Activated T-cell treated with anti-CD3 and anti-CD28 coated beads, Interleukin-2, amount 50 U/mL, for 24 hours (primary cell): ENCODE measurements around the gene NFS1.
A peak's percentile ranks its signal among the peaks of the same experiment; 100 is the strongest.
"Not testable (repeated sequence)": the region's sequence is repeated elsewhere in the genome, so short reads cannot be mapped to it uniquely, and the experiment has no call there.

ENCODE experiments used
- DNase-seq: peaks from one replicate; pipeline ENCODE4 v3.0.0-alpha.2; 2020
- H3K27ac Mint-ChIP-seq: 2 replicates; pipeline ENCODE4 v1.8.0; 2020; ENCODE audit warnings: mild to moderate bottlenecking, mixed read lengths
- H3K27me3 Mint-ChIP-seq: 2 replicates; pipeline ENCODE4 v1.8.0; 2020; ENCODE audit warnings: mixed read lengths
- H3K36me3 Mint-ChIP-seq: 2 replicates; pipeline ENCODE4 v1.8.0; 2020; ENCODE audit warnings: low read depth, mixed read lengths
- H3K4me1 Mint-ChIP-seq: 2 replicates; pipeline ENCODE4 v1.8.0; 2020; ENCODE audit warnings: low read depth, mixed read lengths
- H3K4me3 Mint-ChIP-seq: 2 replicates; pipeline ENCODE4 v1.8.0; 2020; ENCODE audit warnings: mild to moderate bottlenecking, moderate library complexity, mixed read lengths
- H3K9me3 Mint-ChIP-seq: 2 replicates; pipeline ENCODE4 v1.8.0; 2020; ENCODE audit warnings: mixed read lengths

The NFS1 gene

DNA sequence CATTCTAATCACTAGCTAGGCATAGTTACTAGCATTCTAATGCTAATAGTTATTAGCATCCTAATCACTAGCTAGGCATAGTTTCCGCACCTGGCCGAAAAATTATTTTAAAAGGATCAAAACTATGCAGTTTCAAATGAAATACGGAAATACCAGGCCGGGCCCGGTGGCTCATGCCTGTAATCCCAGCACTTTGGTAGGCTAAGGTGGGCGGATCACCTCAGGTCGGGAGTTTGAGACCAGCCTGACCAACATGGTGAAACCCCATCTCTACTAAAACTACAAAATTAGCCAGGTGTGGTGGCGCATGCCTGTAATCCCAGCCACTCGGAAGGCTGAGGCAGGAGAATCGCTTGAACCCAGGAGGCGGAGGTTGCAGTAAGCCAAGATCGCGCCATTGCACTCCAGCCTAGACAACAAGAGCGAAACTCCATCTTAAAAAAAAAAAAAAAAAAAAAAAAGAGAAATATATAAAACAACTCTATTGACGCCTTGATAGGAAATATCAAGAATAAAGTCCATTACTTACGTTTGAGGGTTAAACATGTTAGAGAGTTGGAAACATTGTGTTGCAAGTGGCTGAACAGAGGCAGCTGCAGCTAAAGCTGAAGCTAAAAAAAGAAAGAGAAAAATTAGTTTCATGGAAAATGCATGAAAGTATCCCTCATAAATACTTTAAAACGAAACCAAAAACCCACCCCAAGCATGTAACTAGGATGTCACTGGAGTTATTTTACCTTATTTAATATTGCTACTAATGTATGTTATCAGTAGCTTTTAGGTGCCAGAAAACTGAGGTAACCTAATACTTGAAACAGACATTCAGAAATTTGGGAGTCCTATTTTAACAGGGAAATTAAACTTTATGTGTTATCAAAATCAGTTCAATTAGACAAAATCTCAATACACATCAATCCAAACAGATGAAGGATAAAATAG is 7.7 kb upstream of the NFS1 start:
- peaks cover 52% of the 10 kb centered on the region for H3K4me1 Mint-ChIP-seq
- peak overlapping the region; percentile 55 for H3K27ac Mint-ChIP-seq
- peaks cover 97% of the 10 kb centered on the region for H3K36me3 Mint-ChIP-seq
- H3K27me3 Mint-ChIP-seq, H3K9me3 Mint-ChIP-seq, H3K4me3 Mint-ChIP-seq: not testable (repeated sequence)
- DNase-seq = peak; percentile 25

GRCh38 chr20:35705894-35706293 is 6.7 kb upstream of the NFS1 start:
- Mint-ChIP-seq H3K36me3 (peaks cover 95% of the 10 kb centered on the region), H3K4me1 (peaks cover 50% of the 10 kb centered on the region), H3K27ac (peak overlapping the region; percentile 81)
- H3K27me3 Mint-ChIP-seq, H3K4me3 Mint-ChIP-seq, H3K9me3 Mint-ChIP-seq: not testable (repeated sequence)
- DNase-seq = peak; percentile 26

- Mint-ChIP-seq H3K36me3 (peaks cover 95% of the 10 kb centered on the region), H3K9me3 (no peaks in the 10 kb centered on the region), H3K4me3 (no peak overlapping the region), H3K27ac (peak overlapping the region; percentile 62), H3K27me3 (no peaks in the 10 kb centered on the region), H3K4me1 (peaks cover 49% of the 10 kb centered on the region)
- DNase-seq = no peak
These were observed 5.5 kb upstream of the NFS1 start for GRCh38 chr20:35704514-35705261.

DNA sequence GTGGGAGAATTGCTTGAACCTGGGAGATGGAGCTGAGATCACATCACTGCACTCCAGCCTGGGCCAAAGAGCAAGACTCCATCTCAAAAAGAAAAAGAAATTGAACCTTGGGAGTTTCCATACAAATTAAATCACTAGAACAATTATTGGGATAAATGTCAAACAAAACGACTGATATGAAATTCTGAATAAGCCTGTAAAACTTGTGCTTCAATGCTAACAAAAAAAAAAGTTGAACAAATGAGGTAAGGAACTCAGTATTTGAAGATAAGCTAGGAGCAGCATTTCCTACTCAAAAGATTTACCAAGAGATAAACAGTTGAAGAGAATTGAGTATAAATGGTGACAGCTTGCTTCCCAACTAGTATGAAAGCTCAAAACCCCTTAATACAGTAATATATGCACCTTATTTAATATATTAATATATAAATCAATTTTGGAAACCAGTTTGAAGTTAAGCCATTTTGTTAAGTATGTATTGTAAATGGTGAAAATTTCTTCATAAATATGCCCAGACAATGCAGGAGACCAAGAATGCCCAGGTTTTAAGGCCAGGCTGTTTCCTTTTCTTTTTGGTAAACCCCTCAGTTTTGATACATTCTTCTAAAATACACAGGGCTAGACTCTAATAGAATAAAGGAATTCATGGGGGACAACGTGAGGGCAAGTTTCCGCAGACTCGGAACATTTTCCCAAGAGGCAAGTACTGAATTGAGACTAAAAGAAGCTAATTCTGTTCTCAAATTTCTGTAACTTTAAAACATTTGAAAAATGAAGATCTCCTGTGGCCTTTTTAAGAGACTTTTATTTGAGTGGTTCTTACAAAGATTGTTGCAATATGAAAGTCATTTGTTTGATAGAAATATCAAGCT is 3.9 kb upstream of the NFS1 start:
- Mint-ChIP-seq H3K36me3 (peaks cover 92% of the 10 kb centered on the region), H3K27ac (peak overlapping the region; percentile 87), H3K4me3 (no peak overlapping the region), H3K4me1 (peaks cover 48% of the 10 kb centered on the region), H3K27me3 (no peaks in the 10 kb centered on the region), H3K9me3 (no peaks in the 10 kb centered on the region)
- DNase-seq = no peak

GRCh38 chr20:35702051-35702823 is 3.1 kb upstream of the NFS1 start:
- peak overlapping the region; percentile 34 for H3K4me3 Mint-ChIP-seq
- H3K9me3 Mint-ChIP-seq = no peaks in the 10 kb centered on the region
- DNase-seq = peak; percentile 31
- peaks cover 54% of the 10 kb centered on the region for H3K4me1 Mint-ChIP-seq
- peak overlapping the region; percentile 87 for H3K27ac Mint-ChIP-seq
- peaks cover 93% of the 10 kb centered on the region for H3K36me3 Mint-ChIP-seq
- no peaks in the 10 kb centered on the region for H3K27me3 Mint-ChIP-seq

- Mint-ChIP-seq H3K4me3 (peak overlapping the region; percentile 98), H3K27me3 (no peaks in the 10 kb centered on the region), H3K4me1 (peaks cover 59% of the 10 kb centered on the region), H3K27ac (peak overlapping the region; percentile 99), H3K9me3 (no peaks in the 10 kb centered on the region), H3K36me3 (peaks cover 89% of the 10 kb centered on the region)
- peak; percentile 22 for DNase-seq
These were observed 1.5 kb upstream of the NFS1 start for GRCh38 chr20:35700625-35701148.

DNA sequence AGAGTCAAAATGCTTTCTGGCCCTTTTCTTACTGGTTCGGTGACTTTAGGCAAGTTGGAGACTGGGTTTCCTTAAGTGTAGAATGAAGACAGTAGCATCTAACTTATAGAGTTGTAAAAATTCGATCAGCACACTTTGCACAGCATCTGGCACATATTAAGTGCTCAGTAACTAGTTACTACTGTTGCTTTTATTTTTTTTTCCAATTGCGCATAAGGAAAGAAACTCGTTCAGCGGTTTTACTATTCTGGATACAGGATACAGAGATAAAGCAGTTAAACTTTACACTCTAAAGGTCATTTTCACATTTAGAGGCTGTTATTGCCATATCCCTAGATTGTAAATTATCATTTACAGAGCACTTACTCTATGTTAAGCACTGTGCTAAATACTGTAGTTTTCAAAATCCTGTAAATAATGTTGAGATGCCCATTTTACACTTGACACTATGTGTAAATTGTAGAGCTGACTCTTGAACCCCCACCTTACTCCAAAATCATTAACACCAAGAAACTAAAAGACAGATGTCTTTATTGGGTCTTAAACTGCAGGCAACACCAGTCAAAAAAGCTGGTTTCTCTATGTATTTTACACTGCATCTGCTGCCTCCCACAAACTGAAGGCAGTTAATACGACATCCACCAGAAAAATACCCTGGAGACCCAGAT is 939 bp upstream of the NFS1 start:
- Mint-ChIP-seq H3K4me1 (peaks cover 60% of the 10 kb centered on the region), H3K36me3 (peaks cover 89% of the 10 kb centered on the region), H3K4me3 (peak overlapping the region; percentile 98)

GRCh38 chr20:35698298-35699126 is 640 bp downstream of the NFS1 start:
- Mint-ChIP-seq H3K27ac (peak overlapping the region; percentile 99), H3K9me3 (no peaks in the 10 kb centered on the region), H3K36me3 (peaks cover 84% of the 10 kb centered on the region), H3K4me1 (peaks cover 52% of the 10 kb centered on the region), H3K27me3 (no peaks in the 10 kb centered on the region), H3K4me3 (peak overlapping the region; percentile 98)
- peak; percentile 38 for DNase-seq

More for the DNA sequence above, 939 bp upstream of the NFS1 start:
- H3K27ac Mint-ChIP-seq = peak overlapping the region; percentile 99
- no peaks in the 10 kb centered on the region for H3K27me3 Mint-ChIP-seq
- no peak for DNase-seq
- no peaks in the 10 kb centered on the region for H3K9me3 Mint-ChIP-seq

DNA sequence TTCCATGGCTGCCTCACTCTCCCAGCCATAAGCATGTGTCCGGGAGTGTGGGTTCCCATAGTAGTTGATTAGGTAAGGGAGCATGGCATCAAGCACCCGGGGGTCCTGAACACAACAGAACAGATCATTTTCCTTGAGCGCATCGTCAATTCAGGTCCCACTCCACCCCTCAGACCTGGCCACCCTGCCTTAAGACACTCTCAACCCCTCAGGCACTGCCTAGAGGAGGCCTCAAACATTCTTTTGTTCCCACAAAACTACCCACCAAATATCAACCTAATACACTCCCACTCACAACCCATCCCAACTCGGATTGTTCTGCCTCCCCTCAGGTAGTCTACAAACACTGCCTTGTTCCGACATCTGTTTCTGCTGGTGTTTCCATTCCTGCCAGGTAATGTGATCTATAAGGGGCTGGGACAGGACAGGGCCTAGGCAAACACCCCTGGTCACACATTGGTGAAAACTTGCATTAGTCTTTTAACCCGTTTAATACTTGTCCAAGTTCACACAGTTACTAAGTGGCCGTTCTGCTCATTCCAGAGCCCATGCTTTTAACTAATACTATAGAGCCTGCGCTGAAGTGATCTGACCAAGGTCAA is 1.4 kb downstream of the NFS1 start:
- peaks cover 49% of the 10 kb centered on the region for H3K4me1 Mint-ChIP-seq
- peak overlapping the region; percentile 99 for H3K27ac Mint-ChIP-seq
- peaks cover 82% of the 10 kb centered on the region for H3K36me3 Mint-ChIP-seq
- H3K4me3 Mint-ChIP-seq = peak overlapping the region; percentile 98
- DNase-seq = peak; percentile 27
- H3K27me3 Mint-ChIP-seq = no peaks in the 10 kb centered on the region
- no peaks in the 10 kb centered on the region for H3K9me3 Mint-ChIP-seq

GRCh38 chr20:35695978-35696377 is 3.2 kb downstream of the NFS1 start:
- Mint-ChIP-seq H3K9me3 (no peaks in the 10 kb centered on the region), H3K4me3 (no peak overlapping the region), H3K27me3 (no peaks in the 10 kb centered on the region), H3K36me3 (peaks cover 72% of the 10 kb centered on the region), H3K27ac (no peak overlapping the region), H3K4me1 (peaks cover 34% of the 10 kb centered on the region)
- DNase-seq = no peak

GRCh38 chr20:35695245-35695749 is 3.9 kb downstream of the NFS1 start:
- Mint-ChIP-seq H3K9me3 (no peaks in the 10 kb centered on the region), H3K36me3 (peaks cover 71% of the 10 kb centered on the region), H3K4me1 (peaks cover 27% of the 10 kb centered on the region), H3K4me3 (no peak overlapping the region), H3K27ac (peak overlapping the region; percentile 12), H3K27me3 (no peaks in the 10 kb centered on the region)
- no peak for DNase-seq

- Mint-ChIP-seq H3K36me3 (peaks cover 63% of the 10 kb centered on the region), H3K4me1 (peaks cover 4% of the 10 kb centered on the region), H3K27ac (no peak overlapping the region), H3K4me3 (no peak overlapping the region), H3K27me3 (no peaks in the 10 kb centered on the region), H3K9me3 (no peaks in the 10 kb centered on the region)
- no peak for DNase-seq
These were observed 8.9 kb downstream of the NFS1 start for GRCh38 chr20:35690265-35690664.
